ENCODE measurements around the gene HNRNPF.
"Not testable (repeated sequence)": the region's sequence is repeated elsewhere in the genome, so short reads cannot be mapped to it uniquely, and the experiment has no call there.

The HNRNPF gene

GRCh38 chr10:43396928-43397624 is 11.9 kb downstream of the HNRNPF start:
- peak; percentile 84 for DNase-seq (ENCODE audit: low spot score)

GRCh38 chr10:43396061-43396927 is 12.7 kb downstream of the HNRNPF start:
- peak; percentile 83 for DNase-seq (ENCODE audit: low spot score)

GRCh38 chr10:43395571-43396060 is 13.4 kb downstream of the HNRNPF start:
- DNase-seq (ENCODE audit: low spot score) = no peak

- DNase-seq (ENCODE audit: low spot score) = no peak
Observed at GRCh38 chr10:43394868-43395267, 14.1 kb downstream of the HNRNPF start.

- DNase-seq (ENCODE audit: low spot score) = no peak
Observed at GRCh38 chr10:43393606-43394360, 15.2 kb downstream of the HNRNPF start.

GRCh38 chr10:43393186-43393585 is 15.8 kb downstream of the HNRNPF start:
- DNase-seq (ENCODE audit: low spot score) = not testable (repeated sequence)

- DNase-seq (ENCODE audit: low spot score) = no peak
Observed at GRCh38 chr10:43392748-43393147, 16.2 kb downstream of the HNRNPF start.

- DNase-seq (ENCODE audit: low spot score) = no peak
Observed at GRCh38 chr10:43391496-43391895, 17.5 kb downstream of the HNRNPF start.

GRCh38 chr10:43390759-43391158 is 18.2 kb downstream of the HNRNPF start:
- peak; percentile 68 for DNase-seq (ENCODE audit: low spot score)

GRCh38 chr10:43390333-43390732 is 18.7 kb downstream of the HNRNPF start:
- DNase-seq (ENCODE audit: low spot score) = no peak

GRCh38 chr10:43389867-43390266 is 19.1 kb downstream of the HNRNPF start:
- DNase-seq (ENCODE audit: low spot score) = no peak

- DNase-seq (ENCODE audit: low spot score) = no peak
Observed at GRCh38 chr10:43387678-43388032, 21.3 kb downstream of the HNRNPF start.

GRCh38 chr10:43386981-43387677 is 21.9 kb downstream of the HNRNPF start:
- DNase-seq (ENCODE audit: low spot score) = no peak

- DNase-seq (ENCODE audit: low spot score) = no peak
Observed at GRCh38 chr10:43386549-43386948, 22.4 kb downstream of the HNRNPF start.

- DNase-seq (ENCODE audit: low spot score) = no peak
Observed at GRCh38 chr10:43385412-43386004, 23.5 kb downstream of the HNRNPF start.

- no peak for DNase-seq (ENCODE audit: low spot score)
Observed at GRCh38 chr10:43384252-43385221, 24.4 kb downstream of the HNRNPF start.

GRCh38 chr10:43383204-43383971 is 25.6 kb downstream of the HNRNPF start:
- DNase-seq (ENCODE audit: low spot score) = no peak

GRCh38 chr10:43380610-43381222 is 28.3 kb downstream of the HNRNPF start:
- DNase-seq (ENCODE audit: low spot score) = no peak

GRCh38 chr10:43377424-43377883 is 31.5 kb downstream of the HNRNPF start:
- no peak for DNase-seq (ENCODE audit: low spot score)
